Gastrocnemius medialis (tissue), 4 donors: ENCODE measurements around the gene STC2. TPM values are rescaled to one million over a fixed set of nuclear protein-coding genes. Genes with fewer than 3 reads are reported as not detected.

Experiments used
- ATAC-seq, 2 donors: fragments of 150-250 bp; one replicate each; pipeline ENCODE4 v1.9.1; 2016
- DNase-seq, 2 donors: peaks; one replicate each; pipeline ENCODE4 v3.0.0-alpha.2; 2019
- H3K27ac ChIP-seq, 4 donors: fragments of 200-600 bp; sonication (generic); 1 replicate in 1 of 4; 2 replicates in 3 of 4; pipeline ENCODE4 v1.5.1; 2016 to 2018; ENCODE audit warnings: mild to moderate bottlenecking in 2 of 4, moderate library complexity in 1 of 4
- H3K27me3 ChIP-seq, 3 donors: fragments of 200-600 bp; sonication (generic) in 2 of 3; 1 replicate in 1 of 3; 2 replicates in 2 of 3; pipeline versions ENCODE4 v1.5.1 to v1.6.0; 2016 to 2019; ENCODE audit warnings: mild to moderate bottlenecking in 1 of 3, moderate library complexity in 1 of 3
- H3K36me3 ChIP-seq, 2 donors: fragments of 200-600 bp; sonication (generic) in 1 of 2; one replicate each; pipeline ENCODE4 v1.5.1; 2017 to 2018
- H3K4me1 ChIP-seq, 2 donors: fragments of 200-600 bp; sonication (generic) in 1 of 2; one replicate each; pipeline ENCODE4 v1.5.1; 2016 to 2017; ENCODE audit warnings: mild to moderate bottlenecking in 2 of 2
- H3K4me3 ChIP-seq, 4 donors: fragments of 200-600 bp; sonication (generic) in 3 of 4; 1 replicate in 1 of 4; 2 replicates in 3 of 4; pipeline ENCODE4 v1.5.1; 2016 to 2019; ENCODE audit warnings: mild to moderate bottlenecking in 2 of 4
- H3K9me3 ChIP-seq, 3 donors: fragments of 200-600 bp; sonication (generic) in 2 of 3; 1 replicate in 1 of 3; 2 replicates in 2 of 3; pipeline ENCODE4 v1.5.1; 2016 to 2019
- POLR2A ChIP-seq, 2 donors: fragments of 450-650 bp; IDR thresholded peaks; one replicate each; pipeline ENCODE4 v1.6.1; 2017; ENCODE audit warnings: antibody characterized with exemption in 2 of 2, mild to moderate bottlenecking in 2 of 2, moderate library complexity in 2 of 2
- in situ Hi-C, 4 donors: fragments of 200-750 bp; cut with MboI; loops; one replicate each; pipeline versions ENCODE4 v1.15.0 to v1.8.0; 2017; ENCODE audit warnings: low sequenced_read_pairs in 4 of 4
- intact Hi-C: fragments of 100-400 bp; cut with DNase I; formaldehyde crosslinking; loops from one replicate; pipeline ENCODE4 v1.15.1; 2023; ENCODE audit warnings: low total_unique reads
- total RNA-seq, 4 donors: library from RNA; depleted of rRNA; stranded (reverse); fragments of >200 nt; gene quantifications; one replicate each; pipeline versions ENCODE4 v1.1.0 to v1.2.3, GENCODE V29; 2016
- TF ChIP-seq, protein P1 (sequence below), 5 experiments: fragments of 450-650 bp in 3 of 5; fragments of 200-600 bp in 2 of 5; sonication (generic) in 2 of 5; IDR thresholded peaks in 4 of 5; conservative IDR thresholded peaks in 1 of 5; 1 replicate in 4 of 5; 2 replicates in 1 of 5; pipeline ENCODE4 v1.5.1; 2016 to 2019; ENCODE audit warnings: antibody characterized with exemption in 5 of 5, mild to moderate bottlenecking in 3 of 5, moderate library complexity in 3 of 5

STC2 gene
- total RNA-seq, 4 donors from 2014 or later, result 0.39 to 12.7 (median 4.0) TPM

DNA sequence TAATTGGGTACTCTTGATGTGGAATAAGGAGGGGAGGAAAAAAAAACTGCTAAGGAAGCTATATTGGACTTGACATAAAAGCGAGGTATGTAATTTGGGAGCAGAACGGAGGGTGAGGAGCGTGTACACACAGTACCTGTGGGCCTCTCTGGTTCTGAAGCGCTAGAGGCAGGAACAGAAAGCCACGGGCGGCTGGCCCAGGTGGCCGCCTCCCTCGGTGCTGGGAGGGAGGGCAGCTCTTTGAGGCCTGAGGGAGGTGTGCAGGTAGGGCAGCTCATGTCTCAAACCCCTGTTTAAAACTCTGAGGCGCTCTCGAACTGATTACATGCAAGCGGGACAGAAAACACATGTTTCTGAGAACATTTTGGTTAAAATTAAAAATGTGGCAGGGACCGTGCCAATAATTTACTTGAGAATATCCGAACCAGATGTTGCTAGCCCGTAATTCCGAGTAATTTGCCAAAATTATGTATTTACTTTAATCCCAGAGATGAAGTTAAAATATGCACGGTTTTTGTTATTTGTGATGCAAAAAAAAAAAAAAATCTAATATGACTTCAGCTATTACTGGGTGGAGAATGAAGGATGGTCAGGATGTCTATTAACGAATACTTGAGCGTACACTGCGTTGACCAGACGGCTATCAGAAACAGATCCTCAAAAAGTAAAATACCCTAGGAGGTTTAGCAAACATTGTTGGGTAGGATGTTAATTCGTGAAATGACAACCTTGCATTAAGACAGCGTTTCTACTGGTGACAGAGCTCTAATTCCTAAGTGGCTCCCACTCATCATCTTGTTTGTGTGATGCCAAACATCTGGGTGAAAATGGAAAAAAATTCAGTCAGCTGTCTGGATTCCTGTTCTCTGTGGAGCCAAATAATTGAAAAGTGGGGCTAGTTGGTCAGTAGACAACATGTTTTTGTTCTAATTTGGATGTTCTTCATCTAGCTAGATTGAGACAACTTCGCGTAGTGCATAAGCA is 24.4 kb upstream of the STC2 start:
- ATAC-seq (peak; percentile 24 to 58), DNase-seq (no peak)
- Histone ChIP-seq H3K27me3 (peaks cover 0 to 4% (median 0%) of the 10 kb centered on the region in 3 donors), H3K9me3 (no peaks in the 10 kb centered on the region), H3K4me3 (no peak overlapping the region), H3K27ac (no peak overlapping the region), H3K36me3 (no peaks in the 10 kb centered on the region), H3K4me1 (no peaks in the 10 kb centered on the region)
- in situ Hi-C loops (no loop called here), intact Hi-C loops (no loop called here)
- no peak for TF ChIP-seq POLR2A (IDR thresholded peaks at IDR 0.05)
- TF ChIP-seq, protein P1, sequence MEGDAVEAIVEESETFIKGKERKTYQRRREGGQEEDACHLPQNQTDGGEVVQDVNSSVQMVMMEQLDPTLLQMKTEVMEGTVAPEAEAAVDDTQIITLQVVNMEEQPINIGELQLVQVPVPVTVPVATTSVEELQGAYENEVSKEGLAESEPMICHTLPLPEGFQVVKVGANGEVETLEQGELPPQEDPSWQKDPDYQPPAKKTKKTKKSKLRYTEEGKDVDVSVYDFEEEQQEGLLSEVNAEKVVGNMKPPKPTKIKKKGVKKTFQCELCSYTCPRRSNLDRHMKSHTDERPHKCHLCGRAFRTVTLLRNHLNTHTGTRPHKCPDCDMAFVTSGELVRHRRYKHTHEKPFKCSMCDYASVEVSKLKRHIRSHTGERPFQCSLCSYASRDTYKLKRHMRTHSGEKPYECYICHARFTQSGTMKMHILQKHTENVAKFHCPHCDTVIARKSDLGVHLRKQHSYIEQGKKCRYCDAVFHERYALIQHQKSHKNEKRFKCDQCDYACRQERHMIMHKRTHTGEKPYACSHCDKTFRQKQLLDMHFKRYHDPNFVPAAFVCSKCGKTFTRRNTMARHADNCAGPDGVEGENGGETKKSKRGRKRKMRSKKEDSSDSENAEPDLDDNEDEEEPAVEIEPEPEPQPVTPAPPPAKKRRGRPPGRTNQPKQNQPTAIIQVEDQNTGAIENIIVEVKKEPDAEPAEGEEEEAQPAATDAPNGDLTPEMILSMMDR (IDR thresholded peaks at IDR 0.05 in 4 of 5, conservative IDR thresholded peaks at IDR 0.05 in 1 of 5), result no peak

DNA sequence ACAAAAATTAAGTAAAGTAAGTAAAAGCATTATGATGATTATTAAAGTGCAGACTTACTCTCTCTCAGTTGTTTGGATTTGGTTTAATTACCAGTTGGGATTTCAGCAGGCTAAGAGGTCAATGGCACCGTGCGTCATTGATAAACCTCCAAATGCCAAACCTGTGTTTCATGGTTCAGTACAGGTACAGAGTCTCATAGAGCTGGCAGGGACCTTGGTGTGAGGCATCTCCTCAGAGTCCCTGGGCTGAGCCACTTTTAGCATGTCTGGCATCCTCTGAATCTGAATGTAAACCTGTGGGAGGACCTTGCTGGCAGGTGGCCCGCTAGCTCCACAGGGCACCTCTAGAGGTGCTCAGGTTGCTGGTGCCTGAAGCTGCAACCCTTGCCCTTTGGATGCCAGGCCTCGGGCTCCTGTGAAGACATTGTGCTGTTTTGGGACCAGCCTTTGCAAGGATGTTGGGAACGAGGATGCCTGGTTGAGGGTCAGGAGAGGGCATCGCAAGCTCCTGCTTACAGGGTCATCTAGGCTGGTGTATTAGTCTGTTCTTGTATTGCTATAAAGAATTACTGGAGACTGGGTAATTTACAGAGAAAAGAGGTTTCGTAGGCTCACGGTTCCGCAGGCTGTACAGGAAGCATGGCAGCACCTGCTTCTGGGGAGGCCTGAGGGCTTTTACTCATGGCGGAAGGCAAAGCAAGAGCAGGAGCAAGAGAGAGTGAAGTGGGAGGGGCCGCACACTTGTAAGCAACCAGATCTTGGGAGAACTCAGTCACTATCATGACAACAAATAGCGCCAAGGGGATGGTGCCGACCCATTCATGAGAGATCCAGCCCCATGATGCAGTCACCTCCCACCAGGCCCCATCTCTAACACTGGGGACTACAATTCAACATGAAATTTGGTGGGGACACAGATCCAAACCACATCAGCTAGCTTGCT is 14.9 kb upstream of the STC2 start:
- TF ChIP-seq, protein P1 (IDR thresholded peaks at IDR 0.05 in 4 of 5, conservative IDR thresholded peaks at IDR 0.05 in 1 of 5), result no peak
- TF ChIP-seq POLR2A (IDR thresholded peaks at IDR 0.05), result no peak
- no peaks in the 10 kb centered on the region for H3K9me3 ChIP-seq
- in situ Hi-C loops (no loop called here), intact Hi-C loops (no loop called here)
- no peak overlapping the region for H3K27ac ChIP-seq
- no peak for ATAC-seq
- H3K4me3 ChIP-seq, result no peak overlapping the region
- no peak for DNase-seq
- no peaks in the 10 kb centered on the region for H3K36me3 ChIP-seq
- H3K4me1 ChIP-seq, result no peaks in the 10 kb centered on the region
- no peaks in the 10 kb centered on the region for H3K27me3 ChIP-seq

DNA sequence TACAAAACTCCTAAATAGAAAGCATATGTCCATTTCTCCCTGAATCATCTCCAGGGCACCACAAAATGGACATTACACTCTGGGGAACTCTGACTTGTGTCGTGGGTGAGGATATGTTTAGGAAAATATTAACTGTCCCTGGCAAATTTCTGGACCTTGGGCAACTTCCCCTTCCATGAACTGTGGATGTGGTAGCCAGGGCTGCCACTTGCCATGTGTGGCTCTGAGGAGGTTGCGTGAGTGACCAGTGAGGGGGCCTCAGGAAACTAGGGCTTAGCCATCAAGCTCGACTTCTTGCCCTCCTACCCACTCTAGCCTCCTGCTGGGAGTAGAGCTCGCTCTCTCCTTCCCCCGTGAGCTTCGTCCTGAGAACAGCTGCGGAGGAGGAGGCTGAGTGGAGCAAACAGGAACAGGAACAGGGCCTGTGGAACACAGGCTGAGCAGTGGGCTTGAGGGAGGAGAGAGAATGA is 13.8 kb upstream of the STC2 start:
- no peak overlapping the region for H3K27ac ChIP-seq
- H3K36me3 ChIP-seq, result no peaks in the 10 kb centered on the region
- in situ Hi-C loops (no loop called here), intact Hi-C loops (no loop called here)
- ATAC-seq (no peak), DNase-seq (no peak)
- H3K27me3 ChIP-seq, result peaks cover 0 to 3% (median 0%) of the 10 kb centered on the region in 3 donors
- no peaks in the 10 kb centered on the region for H3K9me3 ChIP-seq
- TF ChIP-seq POLR2A (IDR thresholded peaks at IDR 0.05), result no peak
- TF ChIP-seq, protein P1 (IDR thresholded peaks at IDR 0.05 in 4 of 5, conservative IDR thresholded peaks at IDR 0.05 in 1 of 5), result no peak
- no peaks in the 10 kb centered on the region for H3K4me1 ChIP-seq
- H3K4me3 ChIP-seq, result no peak overlapping the region

DNA sequence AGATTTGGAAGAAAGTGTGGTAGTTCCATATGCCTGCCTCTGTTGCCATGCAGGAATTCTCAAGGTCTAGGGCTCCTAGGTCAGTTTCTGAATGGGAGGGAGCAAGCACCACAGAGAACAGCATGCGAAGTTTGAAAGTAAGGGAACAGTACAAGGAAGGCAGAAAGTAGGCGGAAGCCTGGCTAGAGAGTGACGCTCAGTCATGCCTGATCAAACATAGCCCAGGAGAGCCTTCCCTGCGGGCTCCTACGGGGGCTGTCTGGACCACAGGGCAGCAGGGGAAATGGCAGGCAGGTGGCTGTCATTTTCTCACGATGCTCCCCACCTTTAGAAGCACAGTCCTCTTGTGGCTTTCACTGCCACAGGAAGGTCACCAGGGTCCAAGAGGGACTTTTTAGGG is 12.8 kb upstream of the STC2 start:
- ATAC-seq (no peak), DNase-seq (no peak)
- in situ Hi-C loops (no loop called here), intact Hi-C loops (no loop called here)
- Histone ChIP-seq H3K9me3 (no peaks in the 10 kb centered on the region), H3K27me3 (peaks cover 0 to 3% (median 0%) of the 10 kb centered on the region in 3 donors), H3K27ac (no peak overlapping the region), H3K36me3 (no peaks in the 10 kb centered on the region), H3K4me1 (no peaks in the 10 kb centered on the region), H3K4me3 (no peak overlapping the region)
- no peak for TF ChIP-seq POLR2A (IDR thresholded peaks at IDR 0.05)
- TF ChIP-seq, protein P1 (IDR thresholded peaks at IDR 0.05 in 4 of 5, conservative IDR thresholded peaks at IDR 0.05 in 1 of 5), result no peak
